ENCODE measurements around the gene MICB. TPM values are rescaled to one million over a fixed set of nuclear protein-coding genes. Genes with fewer than 3 reads are reported as not detected.

Gene MICB
- total RNA-seq, 1 donor from 2014 or later, result 0.31 TPM

- peaks cover 61% of the 10 kb centered on the region for H3K27me3 Mint-ChIP-seq (ENCODE audit: low read depth)
- no peak for TF ChIP-seq CTCF (IDR thresholded peaks at IDR 0.05; ENCODE audit: unreplicated experiment)
- no peak for DNase-seq (ENCODE audit: low spot score in 2 of 2, unreplicated experiment in 2 of 2)
- no peak overlapping the region for H3K27ac Mint-ChIP-seq
- H3K9me3 Mint-ChIP-seq, result no peaks in the 10 kb centered on the region
- no peaks in the 10 kb centered on the region for H3K4me1 Mint-ChIP-seq
- H3K36me3 Mint-ChIP-seq, result no peaks in the 10 kb centered on the region
- H3K4me3 Mint-ChIP-seq, result no peak overlapping the region
Measured at GRCh38 chr6:31478186-31478950, 19.6 kb upstream of the MICB start.

- Mint-ChIP-seq H3K27me3 (ENCODE audit: low read depth) (peaks cover 57% of the 10 kb centered on the region), H3K27ac (no peak overlapping the region), H3K36me3 (no peaks in the 10 kb centered on the region), H3K4me1 (no peaks in the 10 kb centered on the region), H3K4me3 (no peak overlapping the region), H3K9me3 (no peaks in the 10 kb centered on the region)
- TF ChIP-seq CTCF (IDR thresholded peaks at IDR 0.05; ENCODE audit: unreplicated experiment), result no peak
- no peak for DNase-seq (ENCODE audit: low spot score in 2 of 2, unreplicated experiment in 2 of 2)
Measured at GRCh38 chr6:31479151-31479932, 18.6 kb upstream of the MICB start.

- Mint-ChIP-seq H3K27ac (no peak overlapping the region), H3K4me1 (no peaks in the 10 kb centered on the region), H3K36me3 (no peaks in the 10 kb centered on the region), H3K4me3 (no peak overlapping the region), H3K9me3 (no peaks in the 10 kb centered on the region), H3K27me3 (ENCODE audit: low read depth) (peaks cover 54% of the 10 kb centered on the region)
- TF ChIP-seq CTCF (IDR thresholded peaks at IDR 0.05; ENCODE audit: unreplicated experiment), result no peak
- DNase-seq (ENCODE audit: low spot score in 2 of 2, unreplicated experiment in 2 of 2), result no peak
Measured at GRCh38 chr6:31479933-31480535, 17.9 kb upstream of the MICB start.

GRCh38 chr6:31480574-31480973 is 17.4 kb upstream of the MICB start:
- TF ChIP-seq CTCF (IDR thresholded peaks at IDR 0.05; ENCODE audit: unreplicated experiment), result no peak
- Mint-ChIP-seq H3K27me3 (ENCODE audit: low read depth) (peaks cover 49% of the 10 kb centered on the region), H3K4me3 (no peak overlapping the region), H3K4me1 (no peaks in the 10 kb centered on the region), H3K9me3 (no peaks in the 10 kb centered on the region), H3K36me3 (no peaks in the 10 kb centered on the region), H3K27ac (no peak overlapping the region)
- DNase-seq (ENCODE audit: low spot score in 2 of 2, unreplicated experiment in 2 of 2), result no peak

GRCh38 chr6:31483392-31483791 is 14.6 kb upstream of the MICB start:
- TF ChIP-seq CTCF (IDR thresholded peaks at IDR 0.05; ENCODE audit: unreplicated experiment), result no peak
- H3K36me3 Mint-ChIP-seq, result no peaks in the 10 kb centered on the region
- no peak overlapping the region for H3K27ac Mint-ChIP-seq
- DNase-seq (ENCODE audit: low spot score in 2 of 2, unreplicated experiment in 2 of 2), result no peak
- H3K27me3 Mint-ChIP-seq (ENCODE audit: low read depth), result peaks cover 34% of the 10 kb centered on the region
- H3K9me3 Mint-ChIP-seq, result no peaks in the 10 kb centered on the region
- H3K4me1 Mint-ChIP-seq, result no peaks in the 10 kb centered on the region
- H3K4me3 Mint-ChIP-seq, result no peak overlapping the region
